OCI-LY7 (cell line): ENCODE data around the gene SMOC2.

ENCODE experiments used
- CTCF ChIP-seq: fragments of 200-600 bp; sonication (generic); conservative IDR thresholded peaks from 2 replicates; pipeline ENCODE4 v1.5.1; 2014; ENCODE audit warnings: mild to moderate bottlenecking, antibody characterized with exemption, low read length, moderate library complexity, mixed read lengths
- EZH2phosphoT487 ChIP-seq: fragments of 200-600 bp; sonication (generic); IDR thresholded peaks from 2 replicates; pipeline ENCODE4 v1.6.1; 2018; ENCODE audit warnings: low read depth, borderline replicate concordance, mild to moderate bottlenecking, mixed run types, antibody characterized with exemption, low read length, moderate library complexity, mixed read lengths

DNA sequence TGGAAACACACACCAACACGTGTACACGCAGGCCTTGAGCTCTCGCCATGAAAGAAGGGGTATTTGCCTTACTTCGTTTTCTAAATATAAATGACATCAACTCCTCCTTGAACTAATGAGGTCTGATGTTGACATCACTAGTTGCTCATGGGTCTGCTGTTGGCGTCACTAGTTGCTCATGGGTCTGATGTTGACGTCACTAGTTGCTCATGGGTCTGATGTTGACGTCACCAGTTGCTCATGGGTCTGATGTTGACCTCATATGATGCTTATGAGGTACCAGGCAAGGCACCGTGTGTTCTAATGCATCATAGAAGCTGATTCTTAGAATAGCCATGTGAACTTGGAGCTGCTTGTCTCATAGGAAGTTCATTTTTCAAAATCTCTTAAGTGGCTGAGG, 116.5 kb downstream of the SMOC2 start:
- TF ChIP-seq CTCF (no peak), EZH2phosphoT487 (no peak)
